ENCODE results near the gene CERK. TPM values are rescaled to one million over a fixed set of nuclear protein-coding genes. Genes with fewer than 3 reads are reported as not detected.

The CERK gene
- total RNA-seq, 1 experiment from 2014 or later: 61.6 TPM

DNA sequence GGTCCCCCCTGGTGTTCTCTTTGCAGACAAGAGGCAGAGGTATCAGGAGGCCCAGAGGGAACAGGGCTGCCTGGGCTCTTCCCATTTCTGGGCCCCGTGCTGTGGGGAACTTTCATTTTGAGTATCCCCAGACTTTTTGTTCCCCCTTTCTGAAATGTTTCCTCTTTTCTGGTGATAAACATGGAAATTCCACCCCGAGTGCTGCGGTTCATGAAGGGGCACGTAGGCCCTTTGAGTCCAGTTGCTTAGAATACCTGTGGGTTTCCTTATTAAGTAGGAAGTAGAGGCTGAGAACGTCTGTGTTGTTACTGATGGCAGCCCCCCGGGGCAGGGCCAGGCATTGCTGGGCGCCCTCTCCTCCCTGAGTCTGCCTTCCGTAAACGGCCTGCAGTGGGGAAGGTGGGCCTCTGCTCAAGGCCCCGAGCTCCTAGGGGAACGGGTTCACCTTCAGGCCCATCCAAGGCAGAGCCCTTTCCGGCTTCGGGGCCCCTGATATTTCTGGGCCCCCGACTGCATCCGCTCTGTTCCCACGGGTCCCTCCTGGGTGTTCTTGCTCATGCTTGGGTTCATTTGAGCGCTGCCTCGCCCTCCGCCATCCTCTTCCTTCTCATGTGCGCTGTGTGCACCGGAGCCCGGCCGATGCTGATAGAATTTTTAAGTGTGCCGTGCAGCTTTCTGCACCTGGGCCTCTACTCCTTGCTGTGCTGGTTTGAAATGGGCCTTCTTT is 36.4 kb upstream of the CERK start:
- Histone ChIP-seq H3K27me3 (replicated peaks) (no peaks in the 10 kb centered on the region), H3K4me1 (replicated peaks) (peaks cover 5% of the 10 kb centered on the region; the same call in 1 of the 2 replicates), H3K9me3 (replicated peaks) (no peaks in the 10 kb centered on the region), H3K4me3 (no peak overlapping the region), H3K36me3 (no peaks in the 10 kb centered on the region; the same call in 1 of the 2 replicates), H3K27ac (no peak overlapping the region)
- no peak for DNase-seq (ENCODE audit: low read depth in 1 of 2, low spot score in 2 of 2)

DNA sequence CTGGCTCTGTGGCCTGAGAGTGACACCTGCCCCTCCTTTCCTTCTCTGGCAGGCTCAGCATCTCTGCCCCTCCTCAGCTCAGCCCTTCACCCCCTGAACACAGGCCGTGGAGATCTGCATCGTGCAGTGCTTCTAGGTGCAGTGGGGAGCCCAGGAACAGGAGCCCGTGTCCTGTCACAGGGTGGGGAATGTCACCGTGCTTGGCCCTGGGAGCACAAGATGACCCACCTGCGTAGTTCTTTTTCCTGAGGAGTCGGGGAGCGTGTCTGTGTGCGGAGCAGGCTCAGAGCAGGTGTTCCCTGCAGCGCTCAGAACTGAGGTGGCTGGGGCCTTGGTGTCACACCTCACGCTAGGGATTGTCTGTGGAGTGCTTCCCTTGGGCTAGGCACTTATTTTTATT is 35.0 kb upstream of the CERK start:
- H3K27ac ChIP-seq: no peak overlapping the region
- no peak for DNase-seq (ENCODE audit: low read depth in 1 of 2, low spot score in 2 of 2)

DNA sequence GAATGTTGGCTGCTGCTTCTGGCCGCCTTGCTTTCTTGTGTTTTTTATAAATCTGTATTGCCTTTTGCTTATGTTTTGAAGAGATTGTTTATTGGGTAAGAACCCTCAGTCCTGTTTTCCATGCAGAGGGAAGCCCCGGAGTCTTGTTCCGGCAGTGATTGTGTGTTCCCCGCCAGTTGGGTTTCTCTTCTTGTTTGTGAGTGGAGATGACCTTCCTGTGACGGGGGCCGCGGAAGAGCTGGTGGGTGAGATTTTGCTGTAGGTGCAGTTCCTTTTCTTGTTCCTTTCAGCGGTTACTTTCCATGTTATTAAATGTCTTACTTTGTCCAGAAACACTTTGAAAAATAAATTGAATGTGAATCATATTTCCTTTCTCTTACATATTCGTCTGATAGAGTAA is 32.7 kb upstream of the CERK start:
- no peak overlapping the region for H3K4me3 ChIP-seq
- H3K27me3 ChIP-seq (replicated peaks): no peaks in the 10 kb centered on the region
- H3K9me3 ChIP-seq (replicated peaks): no peaks in the 10 kb centered on the region
- no peak overlapping the region for H3K27ac ChIP-seq
- H3K4me1 ChIP-seq (replicated peaks): peaks cover 5% of the 10 kb centered on the region; the same call in 1 of the 2 replicates
- H3K36me3 ChIP-seq: peaks cover 6% of the 10 kb centered on the region; the same call in 1 of the 2 replicates
- no peak for DNase-seq (ENCODE audit: low read depth in 1 of 2, low spot score in 2 of 2)

More for the DNA sequence above, 35.0 kb upstream of the CERK start:
- Histone ChIP-seq H3K27me3 (replicated peaks) (no peaks in the 10 kb centered on the region), H3K4me1 (replicated peaks) (peaks cover 5% of the 10 kb centered on the region; the same call in 1 of the 2 replicates), H3K4me3 (no peak overlapping the region), H3K36me3 (no peaks in the 10 kb centered on the region; the same call in 1 of the 2 replicates), H3K9me3 (replicated peaks) (no peaks in the 10 kb centered on the region)

DNA sequence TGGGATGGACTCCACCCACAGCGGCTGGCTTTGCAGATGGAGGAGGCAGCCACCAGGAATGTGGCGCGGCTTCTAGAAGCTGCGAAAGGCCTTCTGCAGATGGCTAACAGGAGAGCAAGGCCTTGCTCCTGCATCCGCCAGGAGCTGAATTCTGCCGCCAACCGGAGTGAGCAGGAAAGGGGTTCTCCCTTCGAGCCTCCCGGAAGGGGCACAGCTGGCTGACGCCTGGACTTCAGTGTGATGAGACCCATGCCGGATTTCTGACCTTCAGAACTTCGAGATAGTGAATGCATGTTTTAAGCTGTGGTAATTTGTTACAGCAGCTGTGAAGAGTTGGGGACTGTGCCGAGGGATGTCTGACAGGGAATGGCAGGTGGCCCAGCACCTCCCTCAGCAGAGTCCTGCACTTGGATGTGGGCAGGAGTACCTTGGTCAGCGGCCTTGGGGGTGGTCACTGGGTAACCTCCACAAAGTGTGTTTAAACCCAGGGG is 32.1 kb upstream of the CERK start:
- no peaks in the 10 kb centered on the region for H3K9me3 ChIP-seq (replicated peaks)
- peaks cover 5% of the 10 kb centered on the region; the same call in 1 of the 2 replicates for H3K4me1 ChIP-seq (replicated peaks)
- no peak overlapping the region for H3K4me3 ChIP-seq
- H3K27me3 ChIP-seq (replicated peaks): no peaks in the 10 kb centered on the region
- DNase-seq (ENCODE audit: low read depth in 1 of 2, low spot score in 2 of 2): no peak
- H3K36me3 ChIP-seq: peaks cover 6% of the 10 kb centered on the region; the same call in 1 of the 2 replicates
- no peak overlapping the region for H3K27ac ChIP-seq

DNA sequence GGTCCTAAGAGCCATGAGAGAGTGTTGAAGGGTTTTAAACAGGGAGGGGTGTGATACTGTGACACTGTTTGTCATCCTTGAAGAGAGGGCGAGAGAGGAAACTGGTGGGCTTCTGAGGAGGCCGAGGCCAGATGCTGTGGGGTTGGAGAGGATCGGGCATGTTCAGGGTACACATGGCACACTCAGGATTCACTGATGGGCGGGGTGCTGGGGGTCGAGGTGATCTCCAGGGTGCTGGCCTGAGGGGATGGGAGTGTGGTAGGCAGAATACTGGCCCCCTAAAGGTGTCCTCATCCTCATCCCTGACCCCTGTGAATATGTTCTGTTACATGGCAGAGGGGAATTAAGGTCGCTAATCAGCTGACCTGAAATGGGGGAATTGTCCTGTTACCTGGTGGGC is 31.7 kb upstream of the CERK start:
- no peak overlapping the region for H3K27ac ChIP-seq
- no peak overlapping the region for H3K4me3 ChIP-seq
- no peak for DNase-seq (ENCODE audit: low read depth in 1 of 2, low spot score in 2 of 2)
- H3K36me3 ChIP-seq: peaks cover 9% of the 10 kb centered on the region; the same call in 1 of the 2 replicates
- peaks cover 5% of the 10 kb centered on the region; the same call in 1 of the 2 replicates for H3K4me1 ChIP-seq (replicated peaks)
- H3K27me3 ChIP-seq (replicated peaks): no peaks in the 10 kb centered on the region
- no peaks in the 10 kb centered on the region for H3K9me3 ChIP-seq (replicated peaks)

DNA sequence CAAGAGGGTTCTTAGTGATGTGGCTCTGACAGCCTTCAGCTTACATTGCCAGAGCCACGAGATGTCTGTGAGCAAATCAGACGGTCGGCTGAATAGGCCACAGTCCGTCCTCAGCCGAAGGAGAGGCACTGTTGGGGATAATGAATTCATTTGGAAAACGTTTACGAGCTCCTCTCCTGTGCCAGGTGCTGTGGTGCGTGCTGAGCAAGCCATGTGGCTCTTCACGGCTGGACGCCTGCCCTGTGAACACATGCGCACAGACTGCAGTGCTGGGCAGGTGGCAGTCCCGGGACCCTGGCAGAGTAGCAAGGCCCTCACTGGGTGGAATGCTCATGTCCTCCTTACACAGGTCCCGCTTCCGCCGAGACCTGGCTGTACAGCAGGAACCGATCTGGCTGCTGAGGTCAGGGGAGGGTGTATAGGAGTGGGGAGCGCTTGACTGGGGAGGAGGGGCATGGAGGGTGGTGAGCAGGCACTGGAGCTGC is 31.2 kb upstream of the CERK start:
- no peak overlapping the region for H3K27ac ChIP-seq
- no peaks in the 10 kb centered on the region for H3K9me3 ChIP-seq (replicated peaks)
- peaks cover 5% of the 10 kb centered on the region; the same call in 1 of the 2 replicates for H3K4me1 ChIP-seq (replicated peaks)
- no peak overlapping the region for H3K4me3 ChIP-seq
- peaks cover 9% of the 10 kb centered on the region; the same call in 1 of the 2 replicates for H3K36me3 ChIP-seq
- no peaks in the 10 kb centered on the region for H3K27me3 ChIP-seq (replicated peaks)
- no peak for DNase-seq (ENCODE audit: low read depth in 1 of 2, low spot score in 2 of 2)

DNA sequence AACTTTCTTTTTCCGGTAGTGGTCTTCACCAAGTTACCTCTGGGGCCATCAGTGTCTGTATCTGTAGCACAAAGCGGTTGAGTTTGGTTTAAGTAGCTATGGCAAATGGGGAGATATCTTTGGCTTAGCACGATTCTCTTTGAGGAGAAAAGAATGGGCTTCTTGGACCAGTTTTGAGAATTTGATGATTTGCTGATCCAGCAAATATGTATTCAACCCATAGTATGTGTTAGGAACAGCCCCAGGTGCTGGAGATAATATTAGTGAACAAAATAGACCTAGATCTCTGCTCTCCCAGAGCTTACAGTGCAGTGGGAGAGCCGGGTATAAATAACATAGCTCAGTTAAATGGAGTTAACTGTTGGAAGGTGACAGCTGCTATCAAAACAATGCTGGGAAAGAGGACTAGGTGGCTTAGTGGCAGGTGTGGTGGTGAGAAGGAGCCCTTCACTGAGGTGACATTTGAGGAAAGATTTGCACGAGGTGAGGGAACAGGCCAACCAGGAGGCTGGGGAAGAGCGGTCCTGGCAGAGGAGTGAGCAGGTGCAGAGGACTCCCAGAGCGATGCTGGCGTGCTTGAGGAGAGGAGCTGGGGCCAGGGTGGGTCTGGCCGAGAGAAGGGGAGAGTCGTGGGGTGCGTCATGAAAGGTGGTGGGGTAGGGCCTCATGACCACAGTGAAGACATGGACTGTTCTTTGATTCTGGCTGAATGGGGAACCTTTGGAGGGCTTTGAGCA is 29.4 kb upstream of the CERK start:
- Histone ChIP-seq H3K4me1 (replicated peaks) (peaks cover 5% of the 10 kb centered on the region; the same call in 1 of the 2 replicates), H3K27me3 (replicated peaks) (no peaks in the 10 kb centered on the region), H3K4me3 (no peak overlapping the region), H3K9me3 (replicated peaks) (no peaks in the 10 kb centered on the region), H3K36me3 (peaks cover 14% of the 10 kb centered on the region), H3K27ac (no peak overlapping the region)
- no peak for DNase-seq (ENCODE audit: low read depth in 1 of 2, low spot score in 2 of 2)

DNA sequence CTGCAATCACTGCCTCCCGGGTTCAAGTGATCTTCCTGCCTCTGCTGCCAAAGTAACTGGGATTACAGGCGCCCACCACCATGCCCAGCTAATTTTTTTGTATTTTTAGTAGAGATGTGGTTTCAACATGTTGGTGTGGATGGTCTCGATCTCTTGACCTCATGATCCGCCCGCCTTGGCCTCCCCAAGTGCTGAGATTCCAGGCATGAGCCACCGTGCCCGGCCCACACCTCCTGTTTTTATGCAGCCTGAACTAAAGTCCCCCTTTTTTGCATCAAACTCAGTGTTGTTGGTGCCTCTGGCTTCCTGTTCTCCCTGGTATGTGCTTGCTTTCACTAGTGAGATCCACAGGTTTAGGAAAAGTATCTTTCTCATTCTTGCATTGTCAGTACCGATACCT is 28.6 kb upstream of the CERK start:
- no peaks in the 10 kb centered on the region for H3K9me3 ChIP-seq (replicated peaks)
- peaks cover 17% of the 10 kb centered on the region for H3K36me3 ChIP-seq
- H3K27me3 ChIP-seq (replicated peaks): no peaks in the 10 kb centered on the region
- no peak for DNase-seq (ENCODE audit: low read depth in 1 of 2, low spot score in 2 of 2)
- peaks cover 5% of the 10 kb centered on the region; the same call in 1 of the 2 replicates for H3K4me1 ChIP-seq (replicated peaks)
- H3K4me3 ChIP-seq: no peak overlapping the region
- no peak overlapping the region for H3K27ac ChIP-seq

DNA sequence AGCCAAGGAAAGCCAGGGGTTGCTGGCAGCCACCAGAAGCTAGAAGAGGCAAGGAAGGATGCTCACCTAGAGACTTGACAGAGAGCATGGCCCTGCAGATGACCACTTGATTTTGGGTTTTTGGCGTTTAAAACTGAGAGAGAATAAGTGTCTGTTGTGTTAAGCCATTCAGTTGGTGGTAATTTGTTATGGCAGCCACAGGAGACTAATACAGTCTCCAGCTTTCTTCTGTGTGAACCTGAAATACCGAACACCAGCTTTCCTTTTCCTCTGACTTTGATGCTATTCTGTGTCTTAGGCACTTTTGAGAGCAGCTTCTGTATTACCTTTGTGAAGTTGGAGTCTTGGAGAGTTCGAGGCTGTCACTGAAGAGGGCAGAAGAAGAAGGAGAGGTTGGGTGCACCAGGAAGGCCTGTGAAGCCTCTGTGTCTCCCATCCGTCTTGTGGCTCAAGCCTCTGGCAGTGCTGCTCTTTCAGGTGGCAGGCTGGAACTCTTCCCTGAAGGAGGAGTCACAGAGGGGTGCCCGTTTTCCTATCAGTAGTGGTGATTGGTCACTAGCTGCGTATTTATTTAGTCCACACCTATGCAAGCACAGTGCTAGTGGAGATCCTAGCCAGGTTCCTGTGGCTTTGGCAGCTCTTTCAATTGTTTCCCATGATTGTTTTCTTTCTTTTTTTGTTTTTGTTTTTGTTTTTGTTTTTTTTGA is 26.9 kb upstream of the CERK start:
- Histone ChIP-seq H3K4me1 (replicated peaks) (peaks cover 8% of the 10 kb centered on the region; the same call in 1 of the 2 replicates), H3K36me3 (peaks cover 17% of the 10 kb centered on the region), H3K27ac (no peak overlapping the region), H3K27me3 (replicated peaks) (no peaks in the 10 kb centered on the region), H3K4me3 (no peak overlapping the region), H3K9me3 (replicated peaks) (no peaks in the 10 kb centered on the region)
- no peak for DNase-seq (ENCODE audit: low read depth in 1 of 2, low spot score in 2 of 2)

DNA sequence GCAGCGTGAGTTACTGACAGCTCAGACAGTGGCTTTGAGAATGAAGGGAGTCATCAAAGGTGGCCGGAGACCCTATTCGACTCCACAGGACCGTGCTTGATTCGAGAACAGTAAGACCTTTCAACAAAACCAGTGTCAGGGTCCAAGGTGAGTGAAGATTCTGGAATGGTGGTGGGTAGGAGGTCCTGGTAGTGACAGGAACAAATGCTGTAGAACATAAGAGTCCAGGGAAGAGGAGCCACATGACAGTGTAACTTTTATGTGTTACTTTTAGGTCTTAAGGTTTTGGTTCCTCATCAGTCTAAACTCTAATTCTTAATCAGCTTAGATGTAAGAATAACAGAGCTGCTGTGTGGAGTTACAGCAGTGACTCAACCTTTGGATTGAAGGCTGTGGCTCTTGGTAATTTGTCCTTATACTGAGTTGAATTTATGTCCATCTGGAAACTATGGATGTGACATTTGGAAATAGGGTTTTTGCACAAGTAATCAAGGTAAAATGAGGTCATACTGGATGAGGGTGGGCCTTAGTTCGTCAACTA is 26.2 kb upstream of the CERK start:
- H3K27ac ChIP-seq: no peak overlapping the region
- H3K4me1 ChIP-seq (replicated peaks): peaks cover 8% of the 10 kb centered on the region; the same call in 1 of the 2 replicates
- peaks cover 17% of the 10 kb centered on the region for H3K36me3 ChIP-seq
- no peaks in the 10 kb centered on the region for H3K27me3 ChIP-seq (replicated peaks)
- no peaks in the 10 kb centered on the region for H3K9me3 ChIP-seq (replicated peaks)
- DNase-seq (ENCODE audit: low read depth in 1 of 2, low spot score in 2 of 2): no peak
- no peak overlapping the region for H3K4me3 ChIP-seq

DNA sequence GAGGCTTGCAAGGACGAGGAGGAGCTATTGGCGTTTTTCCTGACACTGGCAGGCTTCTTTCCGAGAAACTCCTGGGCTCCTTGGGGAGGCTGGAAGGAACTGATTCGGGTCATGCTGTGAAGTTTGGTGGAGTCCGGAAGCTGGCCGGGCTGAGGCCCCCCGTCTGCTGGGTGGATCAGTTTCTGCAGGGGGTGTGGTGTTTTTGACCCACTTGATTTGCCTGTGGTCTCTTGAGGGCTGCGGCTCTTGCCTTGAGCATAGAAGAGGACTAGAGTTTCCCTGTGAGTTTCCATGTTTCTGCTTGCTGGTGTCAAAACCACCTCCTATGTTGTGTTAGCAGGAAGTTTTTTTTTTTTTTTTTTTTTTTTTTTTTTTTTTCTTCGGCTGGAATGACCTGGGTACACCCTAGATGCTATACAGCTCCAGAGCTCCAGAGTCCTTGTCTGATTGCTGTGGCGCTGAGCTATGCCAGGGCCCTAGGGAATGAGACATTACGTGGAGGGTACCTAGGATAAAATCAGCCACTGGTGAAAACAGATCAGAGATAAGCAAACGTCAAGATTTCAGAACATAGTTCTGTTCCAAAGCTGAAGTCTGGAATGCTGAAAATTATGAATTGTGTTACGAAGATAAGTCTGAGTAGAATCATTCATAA is 25.1 kb upstream of the CERK start:
- peak overlapping the region; percentile 74 for H3K4me3 ChIP-seq
- peak in 1 of 2 experiments; percentile 24 for DNase-seq (ENCODE audit: low read depth in 1 of 2, low spot score in 2 of 2)
- peak overlapping the region; percentile 76 for H3K27ac ChIP-seq
- peaks cover 17% of the 10 kb centered on the region for H3K36me3 ChIP-seq
- peaks cover 12% of the 10 kb centered on the region; the same call in 1 of the 2 replicates for H3K4me1 ChIP-seq (replicated peaks)
- no peaks in the 10 kb centered on the region for H3K27me3 ChIP-seq (replicated peaks)
- no peaks in the 10 kb centered on the region for H3K9me3 ChIP-seq (replicated peaks)

DNA sequence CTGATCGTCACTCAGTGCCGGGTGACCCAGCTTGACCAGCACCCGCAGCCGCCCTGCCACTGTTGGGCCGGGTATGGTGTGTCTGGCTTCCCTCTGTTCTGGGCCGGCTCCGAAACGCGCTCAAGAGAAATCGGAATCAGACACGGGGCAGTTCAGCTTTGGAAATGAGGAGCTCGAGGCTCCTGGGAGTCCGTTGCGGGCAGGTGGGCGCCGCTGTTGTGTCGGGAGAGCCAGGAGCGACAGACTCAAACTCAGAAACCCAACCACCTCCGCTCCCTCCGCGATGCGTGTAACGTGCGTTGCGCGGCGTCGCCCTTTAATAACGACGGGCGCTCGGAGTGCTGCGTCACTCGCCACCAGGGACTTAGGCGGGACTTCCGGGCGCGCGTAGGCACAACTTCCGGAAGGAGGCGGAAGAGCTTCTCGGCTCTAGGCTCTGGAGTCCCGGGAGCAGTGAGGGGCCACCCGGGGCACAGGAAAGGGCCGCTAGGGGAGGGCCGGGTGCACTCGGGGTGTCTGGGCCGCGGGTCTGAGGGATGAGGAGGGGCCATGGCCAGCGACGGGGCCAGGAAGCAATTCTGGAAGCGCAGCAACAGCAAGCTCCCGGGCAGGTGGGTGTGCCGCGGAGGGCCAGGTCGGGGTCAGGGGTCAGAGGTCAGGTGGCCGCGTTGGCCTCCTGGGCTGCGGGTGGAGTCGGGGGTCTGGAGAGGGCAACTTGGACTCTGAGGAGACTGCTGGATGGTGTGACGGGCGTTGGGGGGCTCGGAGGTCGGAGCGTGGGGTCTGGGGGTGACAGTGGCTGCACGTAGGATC is 24.4 kb upstream of the CERK start, which contains the start of gene TBC1D22A:
Gene TBC1D22A, plus strand, starts transcription at position 413 of the 813 bp plus-strand sequence. Its CDS starts 137 bp downstream, at position 550.
- peaks cover 12% of the 10 kb centered on the region; the same call in 1 of the 2 replicates for H3K4me1 ChIP-seq (replicated peaks)
- H3K9me3 ChIP-seq (replicated peaks): no peaks in the 10 kb centered on the region
- H3K27me3 ChIP-seq (replicated peaks): no peaks in the 10 kb centered on the region
- H3K4me3 ChIP-seq: peak within 1 kb of the TSS; percentile 74
- H3K27ac ChIP-seq: peak within 1 kb of the TSS; percentile 76
- peaks cover 15% of the 10 kb centered on the region for H3K36me3 ChIP-seq
- DNase-seq (ENCODE audit: low read depth in 1 of 2, low spot score in 2 of 2): peak; percentile 89 to 92
